Endothelial cell of umbilical vein (primary cell): Measurements from ENCODE around the gene CGB2. TPM values are rescaled to one million over a fixed set of nuclear protein-coding genes. Genes with fewer than 3 reads are reported as not detected.

Source experiments
- BruUV-seq: library from RNA; stranded (reverse); fragments of 400-500 nt; replicated peaks from 2 replicates; lab custom pipeline; 2021; lab: Mats Ljungman, UMichigan
- CTCF ChIA-PET: fragments of 300-600, 350-600 bp; sonication (Branson Sonifier 250); formaldehyde crosslinking; loops from one replicate; lab custom pipeline; 2021; ENCODE audit warnings: antibody characterized with exemption, inconsistent platforms; lab: Charles Lee
- POLR2A ChIA-PET: fragments of 300-600, 350-600 bp; sonication (Branson Sonifier 250); formaldehyde crosslinking; loops from one replicate; lab custom pipeline; 2021; ENCODE audit warnings: antibody characterized with exemption, inconsistent platforms; lab: Charles Lee
- DNase-seq: peaks from one replicate; pipeline ENCODE4 v3.0.0-alpha.2; 2011; ENCODE audit warnings: low read depth, low spot score
- FAIRE-seq: peaks from 2 replicates; lab custom pipeline; 2011; peaks lifted over from hg19 to GRCh38; lab: Jason Lieb, UNC
- H2AFZ ChIP-seq: 2 replicates; pipeline ENCODE4 v1.6.0; 2012; ENCODE audit warnings: low read depth, low read length, control low read depth, inconsistent platforms
- H3K27ac ChIP-seq: 2 replicates; pipeline ENCODE4 v1.5.1; 2011; ENCODE audit warnings: low read depth, mild to moderate bottlenecking, control low read depth, low read length, moderate library complexity; ENCODE audit not compliant: insufficient read depth
- H3K27me3 ChIP-seq, 2 experiments: 2 replicates each; pipeline versions ENCODE4 v1.6.0 to v1.6.1; 2011; ENCODE audit warnings: low read length in 2 of 2, mixed read lengths in 1 of 2; ENCODE audit not compliant: control insufficient read depth in 2 of 2, insufficient read depth in 2 of 2
- H3K36me3 ChIP-seq, 2 experiments: 2 replicates in 1 of 2; 3 replicates in 1 of 2; pipeline ENCODE4 v1.5.1; 2011; ENCODE audit warnings: low read length in 2 of 2, mild to moderate bottlenecking in 1 of 2, moderate library complexity in 1 of 2; ENCODE audit not compliant: control insufficient read depth in 2 of 2, insufficient read depth in 2 of 2; ENCODE audit errors: extremely low read depth in 1 of 2
- H3K4me1 ChIP-seq: 3 replicates; pipeline ENCODE4 v1.5.1; 2011; ENCODE audit warnings: mild to moderate bottlenecking, low read length; ENCODE audit not compliant: control insufficient read depth, insufficient read depth; ENCODE audit errors: extremely low read depth
- H3K4me2 ChIP-seq: 2 replicates; pipeline ENCODE4 v1.6.1; 2011; ENCODE audit warnings: low read length, control low read depth, mixed read lengths; ENCODE audit not compliant: insufficient read depth
- H3K4me3 ChIP-seq, 3 experiments: fragments of 200-600 bp in 1 of 3; sonication (generic), shearing (Covaris generic) in 1 of 3; replicated peaks in 1 of 3; 2 replicates each; pipeline ENCODE4 v1.5.1; 2011 to 2016; ENCODE audit warnings: control low read depth in 3 of 3, low read length in 3 of 3, mild to moderate bottlenecking in 2 of 3, inconsistent platforms in 1 of 3, low read depth in 1 of 3, moderate library complexity in 1 of 3; ENCODE audit not compliant: insufficient read depth in 1 of 3
- H3K79me2 ChIP-seq: 2 replicates; pipeline ENCODE4 v1.6.0; 2012; ENCODE audit warnings: low read length, inconsistent platforms; ENCODE audit not compliant: control insufficient read depth, insufficient read depth
- H3K9ac ChIP-seq: replicated peaks from 2 replicates; pipeline ENCODE3; 2011; ENCODE audit warnings: low read length, control low read depth; ENCODE audit not compliant: insufficient read depth; ENCODE audit errors: extremely low read depth
- H3K9me1 ChIP-seq: replicated peaks from 3 replicates; pipeline ENCODE4 v1.6.0; 2011; ENCODE audit warnings: mild to moderate bottlenecking, low read length; ENCODE audit not compliant: control insufficient read depth, insufficient read depth; ENCODE audit errors: extremely low read depth
- H3K9me3 ChIP-seq: replicated peaks from 2 replicates; pipeline ENCODE4 v1.5.1; 2012; ENCODE audit warnings: low read length, inconsistent platforms; ENCODE audit not compliant: control insufficient read depth, insufficient read depth
- H4K20me1 ChIP-seq: replicated peaks from 2 replicates; pipeline ENCODE3; 2011; ENCODE audit warnings: mild to moderate bottlenecking, low read length; ENCODE audit not compliant: control insufficient read depth, insufficient read depth; ENCODE audit errors: extremely low read depth
- CTCF ChIP-seq, 2 donors: IDR thresholded peaks; 1 replicate in 1 of 2; 2 replicates in 1 of 2; pipeline ENCODE4 v1.5.1; 2011; ENCODE audit warnings: low read length in 2 of 2, mild to moderate bottlenecking in 2 of 2, moderate library complexity in 2 of 2, control low read depth in 1 of 2, inconsistent platforms in 1 of 2, low read depth in 1 of 2; ENCODE audit not compliant: insufficient read depth in 1 of 2; ENCODE audit errors: extremely low read depth in 1 of 2
- GATA2 ChIP-seq: IDR thresholded peaks from 2 replicates; pipeline ENCODE4 v1.7.0; 2011; ENCODE audit warnings: low read depth, mild to moderate bottlenecking, moderate library complexity, mixed read lengths, low read length; ENCODE audit not compliant: insufficient read length, insufficient read depth
- MAX ChIP-seq: IDR thresholded peaks from 2 replicates; pipeline ENCODE4 v1.6.1; 2011; ENCODE audit not compliant: insufficient read depth, insufficient read length
- MYC ChIP-seq: IDR thresholded peaks from one replicate; pipeline ENCODE4 v1.6.1; 2011; ENCODE audit warnings: mild to moderate bottlenecking, low read depth, low read length
- dilution Hi-C: fragments of 300-500 bp; cut with MboI; formaldehyde crosslinking; loops from one replicate; pipeline ENCODE4 v1.15.0; 2019; ENCODE audit warnings: low sequenced_read_pairs; ENCODE audit not compliant: extremely low pct_ligation_motif_present
- intact Hi-C: fragments of 100-400 bp; cut with micrococcal nuclease; formaldehyde crosslinking; loops from one replicate; pipeline ENCODE4 v1.10.0; 2022
- polyA plus RNA-seq, 4 experiments: library from polyadenylated mRNA; depleted of rRNA in 3 of 4; stranded (reverse) in 3 of 4; unstranded in 1 of 4; fragments of >200 nt; gene quantifications; 2 replicates each; pipeline versions ENCODE4 v1.2.1 to v1.2.3, GENCODE V29; 2011 to 2012; ENCODE audit warnings: missing spikeins in 1 of 4
- total RNA-seq: library from RNA; stranded (reverse); gene quantifications from 2 replicates; pipeline ENCODE4 v1.2.3, GENCODE V29; 2021

CGB2 gene
- total and polyA plus RNA-seq, 2 donors (not counting 3 experiments of a cell fraction or from before 2014, with no cell fraction given), result not detected

- H3K36me3 ChIP-seq, result peaks cover 0 to 2% of the 10 kb centered on the region in 2 experiments
- H3K4me3 ChIP-seq, result no peak overlapping the region
- no peaks in the 10 kb centered on the region for H4K20me1 ChIP-seq
- H3K9me1 ChIP-seq, result no peaks in the 10 kb centered on the region
- intact Hi-C loops, result loop anchor here (2.0 to 10.0 kb wide), 3 partner anchors 77 to 363 kb away; partner anchors contain the start of genes DBP, HRC and TRPM4
- no peak overlapping the region for H3K27ac ChIP-seq
- H3K79me2 ChIP-seq, result peaks cover 39% of the 10 kb centered on the region
- no peaks in the 10 kb centered on the region for H3K27me3 ChIP-seq
- no TSS peak for BruUV-seq
- CTCF ChIA-PET, result interaction anchor here (0.6 to 2.3 kb wide), 14 partner anchors 10 to 227 kb away, joined by 3 to 12 read pairs (median 5); no protein-coding TSS in a partner anchor
- dilution Hi-C loops, result no loop called here
- H3K4me1 ChIP-seq, result peaks cover 7% of the 10 kb centered on the region
- H3K9ac ChIP-seq, result no peak overlapping the region
- peak; percentile 37 for FAIRE-seq
- DNase-seq, result peak; percentile 47
- no peak overlapping the region for H2AFZ ChIP-seq
- no peaks in the 10 kb centered on the region for H3K9me3 ChIP-seq
- TF ChIP-seq MYC, result no peak
- TF ChIP-seq GATA2, result no peak
- TF ChIP-seq MAX, result no peak
- peak; percentile 64 to 69 for TF ChIP-seq CTCF (IDR thresholded peaks at IDR 0.05; ENCODE audit: extremely low read depth in 1 of 2, insufficient read depth in 1 of 2, low read depth in 1 of 2, low read length in 2 of 2)
- no peak overlapping the region for H3K4me2 ChIP-seq
- POLR2A ChIA-PET, result interaction anchor here (1.0 kb wide), 1 partner anchor 33 kb away, joined by 3 read pairs; the partner anchor contains the start of gene FTL
Observed at GRCh38 chr19:48997972-48998371, 33.7 kb upstream of the CGB2 start.
